Stimulated activated CD8-positive, alpha-beta memory T cell treated with anti-CD3 and anti-CD28 coated beads, Interleukin-12 subunit alpha, Interleukin-12 subunit beta, amount 100 ng/mL, for 1 hour (primary cell): ENCODE measurements around the gene ATP13A2.

ENCODE experiments used
- DNase-seq: peaks from one replicate; pipeline ENCODE4 v3.0.0-alpha.2; 2020; ENCODE audit warnings: low read depth

Gene ATP13A2

DNA sequence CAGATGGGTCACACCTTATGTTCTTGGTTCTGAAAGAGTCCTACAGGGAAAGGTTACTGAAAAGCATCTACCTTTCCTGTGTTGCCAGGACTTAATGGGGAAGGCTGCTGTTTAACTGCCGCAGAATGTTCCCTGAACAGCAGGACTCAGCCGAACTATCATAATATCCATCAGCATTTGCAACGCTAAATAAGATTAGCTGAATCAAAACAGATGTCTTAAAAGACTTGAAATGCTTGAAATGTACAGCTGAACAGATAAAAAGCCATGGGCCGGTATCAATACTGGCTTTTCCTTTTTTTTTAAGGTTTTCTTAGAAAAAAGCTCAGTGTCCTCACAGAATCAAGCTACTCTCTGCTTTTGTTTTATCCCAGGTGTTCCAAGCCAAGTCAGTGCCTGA is 19.7 kb upstream of the ATP13A2 start:
- no peak for DNase-seq

DNA sequence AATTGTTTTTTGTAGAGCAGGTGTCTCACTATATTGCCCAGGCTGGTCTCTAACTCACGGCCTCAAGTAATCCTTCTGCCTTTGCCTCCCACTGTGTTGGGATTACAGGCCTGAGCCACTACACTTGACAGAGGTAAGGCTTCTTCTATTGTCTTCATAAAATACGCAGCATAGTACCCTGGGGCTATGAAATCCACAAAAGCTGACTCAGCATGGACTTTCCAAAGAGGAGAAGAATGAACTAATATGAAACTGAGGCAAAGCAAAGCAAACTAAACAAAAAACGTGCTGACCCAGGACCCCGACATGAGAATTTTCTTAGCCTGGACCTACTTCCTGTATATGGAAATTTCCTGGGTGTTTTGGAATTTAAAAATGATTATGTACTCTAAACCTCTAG is 18.5 kb upstream of the ATP13A2 start:
- no peak for DNase-seq

DNA sequence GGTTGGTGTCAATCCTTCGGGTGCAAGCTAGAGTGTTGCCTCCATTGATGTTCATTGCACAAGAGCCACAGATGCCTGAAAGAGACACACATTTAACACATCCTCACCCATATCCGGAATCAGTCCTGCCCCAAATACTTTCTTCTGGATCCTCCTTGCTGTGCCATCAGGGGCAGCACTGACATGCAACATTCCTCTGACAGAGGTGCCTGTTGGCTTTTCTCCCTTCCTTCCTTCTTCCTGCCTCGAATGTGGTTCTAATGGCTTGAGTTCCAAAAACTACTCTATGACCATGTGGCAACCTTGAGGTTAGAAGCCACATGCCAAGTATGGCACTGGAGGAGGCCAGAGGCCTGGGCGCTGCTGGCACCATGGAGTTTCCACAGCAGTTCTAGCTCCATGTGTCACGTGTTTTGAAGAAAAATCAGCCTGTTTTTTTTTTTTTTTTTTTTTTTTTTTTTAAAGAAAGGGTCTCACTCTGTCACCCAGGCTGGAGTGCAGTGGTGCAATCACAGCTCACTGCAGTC is 17.0 kb upstream of the ATP13A2 start:
- DNase-seq = no peak

DNA sequence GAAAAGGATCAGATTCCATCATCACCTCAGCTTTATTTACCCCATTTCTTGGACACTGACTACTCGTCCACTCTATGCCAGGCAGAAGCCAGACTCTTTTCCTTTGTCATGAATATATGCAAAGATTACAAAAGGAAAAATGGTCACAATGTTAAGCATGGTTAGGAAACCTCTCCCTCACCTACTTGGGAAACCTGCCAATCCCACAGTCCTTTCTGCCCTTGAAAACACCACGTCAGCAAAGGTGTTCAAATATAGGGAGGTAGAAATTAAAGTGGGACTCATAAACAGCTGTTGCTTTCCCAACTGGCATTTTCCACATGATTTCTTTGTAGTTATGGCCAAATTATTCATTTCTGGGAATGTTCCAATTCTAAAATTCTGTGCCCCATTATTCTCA is 16.2 kb upstream of the ATP13A2 start:
- no peak for DNase-seq

DNA sequence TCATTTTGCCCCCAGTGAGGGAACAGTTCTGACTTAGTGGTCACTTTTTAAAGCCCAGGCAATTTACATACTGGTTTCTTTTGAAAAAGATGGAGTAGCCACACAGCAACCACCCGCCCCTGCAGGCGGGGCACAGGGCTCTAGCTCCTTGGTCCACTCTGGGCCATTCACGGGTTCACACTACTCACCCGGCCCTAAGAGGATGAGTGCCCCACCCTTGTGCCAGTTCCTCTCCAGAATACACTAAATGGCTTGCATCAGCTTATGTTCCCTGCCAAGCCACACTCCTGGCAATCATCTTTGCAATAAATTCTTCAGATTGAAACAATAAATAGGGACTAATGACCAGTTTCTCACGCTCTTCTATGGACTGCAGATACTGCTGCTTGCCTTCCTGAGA is 15.7 kb upstream of the ATP13A2 start:
- DNase-seq = no peak

DNA sequence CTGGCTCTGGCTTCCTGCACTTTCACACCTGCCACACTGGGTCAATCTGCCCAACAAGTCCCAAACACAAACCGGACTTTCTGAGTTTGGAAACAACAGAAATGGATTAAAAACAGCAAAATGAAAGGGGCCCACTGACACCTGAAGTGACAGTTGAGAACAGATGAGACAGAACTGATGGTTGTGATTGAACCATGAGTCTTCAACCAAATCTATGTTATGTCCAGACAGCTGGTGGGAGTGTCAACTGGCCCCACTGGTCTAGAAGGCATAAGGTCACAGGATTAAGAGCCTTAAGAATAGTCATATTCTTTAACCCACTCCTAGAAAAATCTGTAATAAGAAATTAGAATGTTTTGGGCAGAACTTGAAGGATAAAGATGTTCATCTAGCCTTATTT is 13.0 kb upstream of the ATP13A2 start:
- no peak for DNase-seq

DNA sequence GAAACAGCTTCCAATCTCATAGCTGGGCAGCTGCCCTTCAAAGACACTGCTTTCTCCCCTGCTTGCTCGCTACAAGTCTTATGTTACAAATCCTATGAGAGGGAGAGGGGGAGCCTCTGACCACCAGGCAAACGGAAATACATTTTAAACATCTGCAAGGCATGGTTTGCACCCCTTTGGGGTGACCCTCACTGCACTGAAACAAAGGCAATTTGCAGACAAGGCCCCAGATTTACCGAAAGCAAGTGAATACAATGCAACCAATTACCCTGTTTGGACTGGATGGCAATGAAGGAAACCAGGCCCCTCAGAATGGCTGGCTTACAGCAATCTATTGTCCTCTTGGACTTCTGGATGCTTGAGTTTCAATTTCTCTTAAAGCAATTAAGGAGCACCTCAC is 11.8 kb upstream of the ATP13A2 start:
- no peak for DNase-seq

DNA sequence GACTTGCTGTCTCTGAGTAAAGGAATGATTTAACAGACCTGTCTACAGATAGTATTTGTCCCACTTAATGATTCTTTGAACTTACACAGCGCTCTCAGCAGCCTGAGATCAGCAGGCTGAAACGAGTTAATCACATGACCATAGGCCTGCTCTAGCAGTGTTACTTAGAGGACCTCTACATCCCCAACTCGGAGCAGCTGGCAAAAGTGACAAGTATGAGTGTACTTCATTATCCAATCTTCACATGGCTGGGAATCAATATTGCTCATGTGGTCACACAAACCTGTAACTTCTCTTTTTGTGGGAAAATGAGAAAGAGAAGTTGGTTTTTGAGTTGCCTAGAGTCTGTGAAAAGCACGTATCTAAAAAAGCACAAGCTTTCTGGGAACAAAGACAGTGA is 11.4 kb upstream of the ATP13A2 start:
- DNase-seq = no peak

DNA sequence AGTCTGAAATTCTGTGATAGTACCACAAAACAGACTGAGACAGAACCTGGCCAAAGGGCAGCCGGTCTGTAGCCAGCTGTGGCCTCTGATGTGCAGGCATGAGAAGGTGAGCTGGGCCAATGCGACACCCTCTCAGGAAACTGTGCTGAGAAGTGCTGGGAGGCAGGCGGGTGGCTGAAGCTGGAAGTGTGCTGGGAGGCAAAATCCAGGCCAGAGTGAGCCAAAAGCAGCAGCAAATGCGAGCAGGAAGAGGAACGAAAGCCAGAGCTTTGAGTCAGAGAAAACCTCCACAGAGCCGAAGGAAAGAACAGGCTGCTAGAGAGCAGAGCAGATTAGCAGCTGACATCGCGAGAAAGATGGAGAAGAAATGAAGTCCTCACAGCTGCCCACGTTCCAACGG is 10.2 kb upstream of the ATP13A2 start:
- no peak for DNase-seq

DNA sequence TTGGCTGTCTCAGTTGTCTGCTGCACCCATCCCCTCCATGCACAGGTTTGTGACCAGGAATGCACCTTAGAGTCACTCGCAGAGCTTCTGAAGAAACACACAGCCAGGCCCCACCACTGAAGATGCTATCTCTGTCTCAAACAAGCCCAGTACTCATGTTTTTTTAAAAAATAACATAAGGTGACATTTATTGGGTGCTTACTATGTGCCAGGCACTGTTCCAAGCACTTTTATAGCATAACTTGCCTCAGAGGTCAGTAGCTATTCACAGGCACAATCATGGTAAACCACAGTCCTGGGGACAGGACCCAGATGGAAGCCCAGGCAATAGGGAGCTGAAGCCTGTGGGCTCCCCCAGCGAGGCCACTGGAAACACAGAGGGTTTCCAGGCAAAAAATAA is 8.8 kb upstream of the ATP13A2 start:
- DNase-seq = no peak

DNA sequence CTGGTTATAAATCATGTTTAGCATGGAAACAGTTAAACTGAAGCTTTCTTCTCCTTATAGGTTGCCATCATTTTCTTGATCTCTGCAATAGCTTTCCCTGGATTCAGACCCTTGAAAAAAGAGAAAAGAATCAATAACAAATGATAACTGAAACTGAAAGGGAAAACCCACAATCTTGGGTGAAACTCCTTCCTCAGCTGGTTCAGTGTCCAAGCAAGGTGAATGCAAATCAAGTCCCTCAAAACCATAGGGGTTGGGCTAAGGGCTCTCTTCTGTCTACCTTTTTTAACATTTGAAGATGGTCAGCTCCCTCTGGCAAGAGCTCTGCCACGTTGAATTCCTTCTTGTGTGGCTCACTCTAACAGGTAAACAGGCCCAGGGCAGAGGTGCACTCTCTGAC is 7.1 kb upstream of the ATP13A2 start:
- DNase-seq = no peak

DNA sequence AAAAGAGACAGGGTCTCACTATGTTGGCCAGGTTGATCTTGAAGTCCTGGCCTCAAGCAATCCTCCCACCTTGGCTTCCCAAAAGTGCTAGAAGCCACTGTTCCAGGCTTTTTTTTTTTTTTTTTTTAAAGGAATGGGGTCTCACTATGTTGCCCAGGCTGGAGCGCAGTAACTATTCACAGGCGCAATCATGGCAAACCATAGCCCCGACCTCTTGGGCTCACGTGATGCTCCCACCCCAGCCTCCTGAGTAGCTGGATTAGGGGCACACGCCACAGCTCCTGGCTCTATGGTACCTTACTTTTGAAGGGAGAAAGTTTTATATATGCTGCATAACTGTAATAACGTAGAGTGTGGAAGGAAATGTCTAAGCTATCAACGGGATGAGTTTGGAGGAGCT is 5.7 kb upstream of the ATP13A2 start:
- DNase-seq = no peak

DNA sequence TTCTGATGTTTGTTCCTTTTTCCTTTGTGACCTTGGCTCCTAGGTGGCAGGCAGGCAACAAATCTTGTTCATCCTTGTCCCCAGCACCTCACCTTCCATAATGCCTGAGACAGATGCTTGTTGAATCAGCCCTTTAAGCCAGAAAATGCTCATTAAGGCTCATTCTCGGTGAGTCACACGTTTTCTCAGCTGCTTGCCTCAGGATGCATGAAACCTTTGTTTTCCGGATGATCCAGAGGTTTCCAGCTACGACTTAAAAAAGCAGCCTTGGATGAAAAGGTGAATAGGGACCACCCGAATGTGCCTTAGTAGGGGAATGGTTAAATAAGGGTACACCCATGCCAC is 4.6 kb upstream of the ATP13A2 start:
- DNase-seq = no peak

DNA sequence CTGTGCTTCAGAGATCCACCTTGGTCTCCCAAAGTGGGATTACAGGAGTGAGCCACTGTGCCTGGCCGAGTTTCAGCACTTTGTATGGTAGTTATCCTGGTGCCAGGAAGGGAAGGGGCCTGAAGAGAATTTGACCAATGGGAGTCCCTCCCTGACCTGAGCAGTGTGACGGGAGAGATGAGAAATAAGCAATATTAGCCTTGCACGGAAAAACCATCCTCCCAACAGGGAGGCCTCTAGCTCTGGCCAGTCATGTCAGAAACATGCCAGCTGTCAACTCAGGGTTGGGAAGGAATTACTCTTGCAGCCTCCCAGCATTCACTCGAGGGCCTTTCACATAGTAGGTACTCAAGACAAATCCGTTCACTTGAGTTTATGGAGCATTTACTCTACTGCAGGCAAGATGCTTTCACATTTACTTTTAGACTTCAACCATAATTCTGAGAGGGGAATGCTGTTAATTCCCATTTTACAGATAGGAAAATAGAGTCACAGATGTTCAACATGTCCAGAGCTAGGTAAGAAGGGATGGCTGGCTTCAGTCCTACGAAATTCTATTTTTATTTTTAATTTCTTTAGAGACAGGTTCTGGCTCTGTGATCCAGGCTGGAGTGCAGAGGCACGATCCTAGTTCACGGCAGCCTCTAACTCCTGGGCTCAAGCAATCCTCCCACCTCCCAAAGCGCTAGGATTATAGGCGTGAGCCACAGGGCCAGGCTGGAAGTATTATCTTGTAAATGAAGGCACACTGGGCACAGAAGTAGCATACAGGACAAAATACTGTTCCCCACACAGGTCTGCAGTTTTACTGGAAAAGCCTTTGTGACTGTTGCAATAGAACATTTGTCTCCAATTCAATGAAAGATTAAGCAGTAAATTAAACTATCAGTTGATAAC is 3.2 kb upstream of the ATP13A2 start:
- DNase-seq = no peak

DNA sequence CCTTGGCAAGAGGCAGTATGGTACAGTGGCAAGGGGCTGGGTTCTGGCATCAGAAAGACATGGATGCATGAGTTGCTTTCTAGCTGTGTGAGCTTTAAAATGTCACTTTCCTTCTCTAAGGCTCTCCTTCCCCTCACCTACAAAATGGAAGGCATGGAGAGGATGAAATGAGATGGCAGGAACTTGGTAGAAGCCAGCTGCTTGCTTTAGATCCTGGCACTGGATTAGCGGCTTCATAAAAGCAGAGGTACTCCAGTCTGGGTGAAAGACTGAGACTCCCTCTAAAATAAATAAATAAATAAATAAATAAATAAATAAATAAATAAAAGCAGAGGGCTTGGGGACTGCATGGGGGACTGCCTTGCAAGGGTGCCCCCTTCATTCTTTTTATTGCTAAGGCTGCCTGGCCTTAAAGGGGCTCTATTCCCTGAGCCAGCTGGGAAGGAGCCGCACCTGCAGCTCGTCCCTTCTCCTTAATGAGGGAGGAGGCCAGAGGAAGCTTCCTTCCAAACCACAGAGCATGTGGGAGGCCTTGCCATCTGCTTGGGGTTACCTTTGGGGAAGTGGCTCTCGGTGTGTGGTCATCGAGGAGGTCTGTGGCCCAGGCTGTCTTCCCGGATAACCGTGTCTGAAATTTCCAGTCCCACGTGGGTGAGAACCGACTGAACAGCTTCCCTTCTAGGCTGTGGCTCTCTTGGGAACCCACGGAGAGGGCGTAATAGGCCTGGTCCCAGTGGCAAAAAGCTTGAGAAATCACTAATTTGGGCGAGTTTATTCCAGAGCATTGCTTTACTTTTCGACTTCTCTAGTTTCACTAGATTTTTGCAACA is 2.0 kb upstream of the ATP13A2 start:
- DNase-seq = no peak

DNA sequence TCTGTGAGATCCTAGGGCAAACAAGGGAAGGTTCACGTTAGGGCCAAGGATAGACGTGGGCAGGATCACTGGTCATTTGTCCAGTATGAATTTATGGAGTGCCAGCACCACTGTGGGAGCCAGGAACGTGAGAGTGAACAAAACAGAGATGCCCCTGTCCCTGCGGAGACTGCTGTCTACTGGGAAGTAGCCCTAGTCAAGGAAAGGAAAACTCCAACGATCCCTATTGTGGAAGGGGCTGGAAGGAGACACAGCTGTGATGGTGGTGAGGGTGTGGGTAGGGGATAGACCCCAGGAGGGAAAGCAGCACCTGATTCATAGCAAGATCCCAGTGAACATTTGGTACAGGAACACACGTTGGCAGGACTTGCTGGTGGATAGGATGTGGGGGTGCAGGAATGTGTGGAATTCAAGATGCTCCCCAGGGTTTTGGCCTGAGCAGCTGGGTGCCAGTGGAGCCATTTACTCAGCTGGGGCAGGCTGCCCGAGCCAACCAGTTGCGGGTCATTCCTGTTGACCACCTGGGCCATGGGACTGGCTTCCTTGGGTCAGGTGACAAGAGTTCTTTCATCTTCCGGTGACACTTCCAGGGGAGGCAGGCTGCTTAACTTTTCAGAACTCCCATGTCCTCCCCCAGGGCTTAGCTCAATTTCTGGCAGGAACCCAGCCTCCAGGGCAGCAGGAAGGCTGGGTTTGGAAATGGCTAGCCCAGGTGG is 1.2 kb upstream of the ATP13A2 start:
- DNase-seq = no peak

DNA sequence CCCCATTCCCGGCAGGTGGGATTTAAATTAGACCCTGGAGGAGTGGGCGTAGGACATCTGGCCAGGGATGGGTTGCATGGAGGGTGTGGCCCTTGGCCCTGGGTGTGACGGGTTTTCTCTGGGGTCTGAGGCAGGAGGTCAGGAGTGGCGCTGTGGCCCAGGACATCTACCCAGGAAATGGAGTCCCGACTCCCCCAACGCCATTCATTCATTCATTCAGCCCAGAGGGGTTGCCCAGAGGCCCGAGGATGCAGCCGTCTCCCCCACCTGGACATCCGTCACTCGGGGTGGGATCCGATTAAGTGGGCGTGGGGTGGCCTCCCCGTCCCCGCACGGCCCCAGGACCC is 663 bp downstream of the ATP13A2 start:
- no peak for DNase-seq

DNA sequence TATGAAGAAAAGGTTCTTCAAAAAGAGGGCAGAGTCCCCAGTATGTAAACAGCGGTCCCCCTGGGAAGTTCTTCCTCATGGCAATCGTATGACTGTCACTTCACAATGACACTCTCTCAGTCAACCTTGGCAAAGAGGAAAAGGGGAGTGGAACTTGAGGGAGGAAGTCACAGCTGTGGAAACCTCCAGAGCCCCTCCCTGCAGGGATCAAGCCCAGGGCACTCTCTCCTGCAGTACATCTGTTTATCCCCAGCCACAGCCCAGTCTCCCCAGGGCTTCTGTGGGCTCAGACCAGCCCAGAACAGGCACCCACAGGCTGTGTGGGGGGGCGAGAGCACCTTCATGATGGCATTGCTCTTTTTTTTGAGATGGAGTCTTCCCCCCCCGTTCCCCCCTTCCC is 2.0 kb downstream of the ATP13A2 start:
- DNase-seq = no peak

DNA sequence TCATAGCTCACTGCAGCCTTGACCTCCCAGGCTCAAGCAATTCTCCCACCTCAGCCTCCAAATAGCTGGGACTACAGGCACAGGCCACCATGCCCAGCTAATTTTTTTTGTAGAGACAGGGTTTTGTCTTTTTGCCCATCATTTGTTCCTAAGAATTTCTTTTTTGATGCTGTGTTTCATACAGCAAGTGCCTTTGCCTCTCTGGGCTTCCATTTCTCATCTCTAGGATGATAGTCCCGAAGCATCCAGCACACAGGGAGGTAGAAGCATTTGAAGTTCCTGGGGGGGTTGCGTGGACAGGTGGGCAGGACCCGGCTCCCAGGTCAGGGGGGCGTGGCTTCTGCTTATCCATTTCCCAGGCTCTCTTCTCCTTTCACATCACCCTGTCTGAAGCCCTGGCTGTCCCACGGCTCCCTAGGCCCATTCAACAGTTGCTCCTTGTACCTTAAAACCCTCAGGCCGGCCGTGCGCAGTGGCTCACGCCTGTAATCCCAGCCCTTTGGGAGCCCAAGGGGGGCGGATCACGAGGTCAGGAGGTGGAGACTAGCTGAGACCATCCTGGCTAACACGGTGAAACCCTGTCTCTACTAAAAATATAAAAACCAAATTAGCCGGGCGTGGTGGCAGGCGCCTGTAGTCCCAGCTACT is 3.4 kb downstream of the ATP13A2 start:
- DNase-seq = no peak

DNA sequence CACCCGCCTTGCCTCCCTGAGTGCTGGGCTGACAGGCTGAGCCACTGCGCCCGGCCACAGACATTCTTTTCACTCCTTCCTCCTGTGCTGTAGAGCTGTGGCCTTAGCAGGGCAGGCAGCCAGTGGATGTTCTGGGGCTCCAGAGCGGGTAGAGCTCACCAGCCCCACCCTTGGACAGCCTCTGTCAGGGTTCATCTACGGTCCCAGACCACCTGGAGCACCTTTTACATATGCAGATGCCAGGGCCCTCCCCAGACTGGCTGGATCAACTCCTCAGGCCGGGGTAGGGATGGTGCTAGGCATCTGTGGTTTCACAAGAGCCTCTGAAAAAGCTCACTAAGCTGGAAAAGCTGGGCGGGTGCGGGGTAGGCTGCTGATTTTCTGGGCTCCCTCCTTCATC is 4.6 kb downstream of the ATP13A2 start:
- DNase-seq = no peak

DNA sequence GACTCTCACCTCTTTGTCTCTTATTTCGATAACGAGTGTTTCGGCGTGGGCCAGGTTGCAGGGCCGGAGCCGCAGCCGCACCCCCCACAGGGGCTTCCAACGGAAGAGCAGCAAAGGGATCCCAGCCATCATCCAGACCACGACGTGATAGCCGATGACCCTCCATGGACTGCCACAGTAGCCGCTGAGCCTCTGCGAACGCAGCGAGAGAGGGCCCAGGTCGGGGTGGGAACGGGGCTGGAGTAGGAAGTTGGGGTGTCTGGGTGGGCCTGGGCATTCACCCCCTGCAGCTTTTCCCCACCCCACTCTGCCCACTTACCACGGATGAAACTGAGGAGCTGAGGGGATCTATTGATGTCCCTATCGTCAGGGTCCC is 6.4 kb downstream of the ATP13A2 start:
- no peak for DNase-seq
